Measurements from ENCODE around the gene PI4K2A. TPM values are rescaled to one million over a fixed set of nuclear protein-coding genes. Genes with fewer than 3 reads are reported as not detected.

PI4K2A gene
- total RNA-seq, 4 donors from 2014 or later: 11.6 to 23.5 (median 19.4) TPM

GRCh38 chr10:97713826-97714400 lies 73.4 kb downstream of the PI4K2A start:
- TF ChIP-seq POLR2A (IDR thresholded peaks at IDR 0.05) (peak; percentile 43 to 66), CTCF (IDR thresholded peaks at IDR 0.05) (peak in 3 of 6 experiments; percentile 22 to 42 (median 25))
- no peaks in the 10 kb centered on the region for H3K36me3 ChIP-seq
- no peaks in the 10 kb centered on the region for H3K9me3 ChIP-seq
- peak; percentile 46 to 86 (median 84) for DNase-seq
- H3K4me3 ChIP-seq: peak overlapping the region; percentile 56 to 75 (median 63)
- peak overlapping the region; percentile 76 to 92 (median 80) for H3K27ac ChIP-seq
- H3K4me1 ChIP-seq: peaks cover 0 to 27% (median 10%) of the 10 kb centered on the region in 4 donors
- no peaks in the 10 kb centered on the region for H3K27me3 ChIP-seq

GRCh38 chr10:97714401-97715258 lies 74.2 kb downstream of the PI4K2A start:
- TF ChIP-seq CTCF (IDR thresholded peaks at IDR 0.05) (no peak), POLR2A (IDR thresholded peaks at IDR 0.05) (no peak)
- H3K4me1 ChIP-seq: peaks cover 0 to 31% (median 10%) of the 10 kb centered on the region in 4 donors
- DNase-seq: peak; percentile 18 to 81 (median 71)
- H3K27me3 ChIP-seq: no peaks in the 10 kb centered on the region
- H3K9me3 ChIP-seq: no peaks in the 10 kb centered on the region
- H3K4me3 ChIP-seq: peak overlapping the region; percentile 56 to 75 (median 63)
- H3K27ac ChIP-seq: peak overlapping the region; percentile 76 to 92 (median 80)
- H3K36me3 ChIP-seq: no peaks in the 10 kb centered on the region

- H3K9me3 ChIP-seq: no peaks in the 10 kb centered on the region
- H3K27me3 ChIP-seq: no peaks in the 10 kb centered on the region
- DNase-seq: peak in 1 of 3 donors; percentile 21
- H3K36me3 ChIP-seq: no peaks in the 10 kb centered on the region
- peaks cover 0 to 31% (median 10%) of the 10 kb centered on the region in 4 donors for H3K4me1 ChIP-seq
- H3K27ac ChIP-seq: peak overlapping the region in 3 of 4 donors; percentile 77 to 92 (median 84)
- no peak for TF ChIP-seq POLR2A (IDR thresholded peaks at IDR 0.05)
- H3K4me3 ChIP-seq: peak overlapping the region in 3 of 4 donors; percentile 24 to 59 (median 56)
These were observed 74.9 kb downstream of the PI4K2A start for GRCh38 chr10:97715259-97715874.

- Histone ChIP-seq H3K36me3 (no peaks in the 10 kb centered on the region), H3K4me1 (peaks cover 0 to 41% (median 10%) of the 10 kb centered on the region in 4 donors), H3K27me3 (no peaks in the 10 kb centered on the region), H3K4me3 (no peak overlapping the region), H3K27ac (peak overlapping the region in 3 of 4 donors; percentile 54 to 89 (median 59)), H3K9me3 (no peaks in the 10 kb centered on the region)
- no peak for TF ChIP-seq CTCF (IDR thresholded peaks at IDR 0.05)
- no peak for TF ChIP-seq POLR2A (IDR thresholded peaks at IDR 0.05)
- DNase-seq: peak in 1 of 3 donors; percentile 24
These were observed 77.2 kb downstream of the PI4K2A start for GRCh38 chr10:97717627-97718026.

GRCh38 chr10:97718178-97718577 lies 77.7 kb downstream of the PI4K2A start:
- Histone ChIP-seq H3K4me3 (no peak overlapping the region), H3K9me3 (no peaks in the 10 kb centered on the region), H3K36me3 (no peaks in the 10 kb centered on the region), H3K27ac (peak overlapping the region in 3 of 4 donors; percentile 54 to 89 (median 59)), H3K4me1 (peaks cover 0 to 40% (median 8%) of the 10 kb centered on the region in 4 donors), H3K27me3 (no peaks in the 10 kb centered on the region)
- no peak for DNase-seq
- TF ChIP-seq POLR2A (IDR thresholded peaks at IDR 0.05): no peak
- no peak for TF ChIP-seq CTCF (IDR thresholded peaks at IDR 0.05)
